GM19351 (cell line): ENCODE measurements around the gene CFAP92.
"Not testable (repeated sequence)": the region's sequence is repeated elsewhere in the genome, so short reads cannot be mapped to it uniquely, and the experiment has no call there.

Source experiments
- ATAC-seq: cut with Tn5 transposase; IDR thresholded peaks from one replicate; pipeline ENCODE4 v1.9.1; 2021; ENCODE audit warnings: mild to moderate bottlenecking, moderate library complexity; ENCODE audit not compliant: unreplicated experiment

Gene CFAP92

DNA sequence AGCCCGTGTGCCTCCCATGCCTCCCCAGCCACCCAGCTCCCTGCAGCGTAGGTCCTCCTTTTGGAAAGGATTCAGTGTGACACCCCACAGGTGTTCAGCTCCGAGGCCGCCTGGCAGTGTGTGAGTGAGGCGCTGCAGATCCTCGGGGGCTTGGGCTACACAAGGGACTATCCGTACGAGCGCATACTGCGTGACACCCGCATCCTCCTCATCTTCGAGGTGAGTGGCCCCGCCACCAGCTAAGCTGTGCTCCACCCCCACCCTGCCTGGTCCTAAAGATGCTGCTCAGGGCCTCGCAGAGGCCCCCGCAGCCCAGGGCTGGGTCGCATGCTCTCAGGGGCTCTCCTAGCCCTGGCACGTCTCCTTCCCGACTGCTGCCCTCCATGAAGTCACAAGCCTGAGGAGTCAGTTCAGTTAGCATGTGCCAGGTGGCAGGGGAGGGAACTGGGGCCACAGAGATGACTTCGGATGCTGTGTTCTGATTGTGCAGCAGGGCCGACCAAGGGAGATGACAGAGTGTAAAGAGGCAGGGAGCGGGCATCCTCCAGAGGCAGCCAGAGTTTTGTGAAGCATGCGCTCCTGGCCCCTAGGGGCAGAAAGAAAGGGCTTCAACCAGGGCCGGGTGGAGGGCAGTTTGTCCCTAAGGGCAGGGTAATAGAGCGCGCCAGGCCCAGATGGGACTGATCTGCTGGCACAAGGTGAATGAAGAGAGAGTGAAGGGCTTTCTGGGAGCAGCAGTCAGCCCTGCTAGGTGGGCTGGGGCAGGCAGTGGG, 87.7 kb downstream of the CFAP92 start:
- no peak for ATAC-seq

DNA sequence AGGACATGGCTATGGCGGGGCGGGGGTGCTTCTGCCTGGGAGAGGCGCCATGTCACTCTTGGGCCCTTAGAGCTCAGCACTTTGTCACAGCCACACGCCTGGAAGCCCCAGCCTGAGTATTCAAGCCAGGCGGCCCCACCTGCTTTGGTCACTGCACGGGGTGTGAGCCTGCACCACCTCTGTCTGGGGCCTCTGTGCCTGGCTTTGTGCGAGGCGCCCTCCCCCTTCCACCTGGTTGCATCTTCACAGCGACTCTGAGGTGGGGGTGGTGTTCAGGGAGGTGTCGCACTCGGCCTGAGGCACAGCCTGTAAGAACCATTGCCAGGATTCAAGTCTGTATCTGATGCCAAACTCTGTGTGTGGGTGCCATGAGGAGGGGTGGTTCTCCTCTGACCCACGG, 90.4 kb downstream of the CFAP92 start:
- no peak for ATAC-seq

DNA sequence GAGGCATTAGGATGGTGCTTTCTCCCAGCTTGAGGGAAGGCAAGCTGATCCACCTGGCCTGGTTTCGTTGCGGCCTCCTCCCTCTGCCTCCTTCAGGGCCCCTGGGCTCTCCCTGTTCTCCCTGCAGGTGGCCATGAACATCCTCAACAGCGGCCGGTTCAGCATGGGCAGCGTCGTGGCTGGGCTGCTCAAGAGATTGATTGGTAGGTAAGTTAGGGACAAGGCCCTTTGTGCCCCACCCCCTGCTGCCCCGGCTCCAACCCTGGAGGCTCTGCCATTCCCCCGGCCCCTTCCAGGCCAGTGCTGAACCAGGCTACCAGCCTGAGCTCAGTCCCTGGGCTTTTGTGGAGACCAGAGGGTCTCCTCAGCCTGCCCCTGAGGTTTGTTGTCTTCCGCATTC, 91.5 kb downstream of the CFAP92 start:
- no peak for ATAC-seq

DNA sequence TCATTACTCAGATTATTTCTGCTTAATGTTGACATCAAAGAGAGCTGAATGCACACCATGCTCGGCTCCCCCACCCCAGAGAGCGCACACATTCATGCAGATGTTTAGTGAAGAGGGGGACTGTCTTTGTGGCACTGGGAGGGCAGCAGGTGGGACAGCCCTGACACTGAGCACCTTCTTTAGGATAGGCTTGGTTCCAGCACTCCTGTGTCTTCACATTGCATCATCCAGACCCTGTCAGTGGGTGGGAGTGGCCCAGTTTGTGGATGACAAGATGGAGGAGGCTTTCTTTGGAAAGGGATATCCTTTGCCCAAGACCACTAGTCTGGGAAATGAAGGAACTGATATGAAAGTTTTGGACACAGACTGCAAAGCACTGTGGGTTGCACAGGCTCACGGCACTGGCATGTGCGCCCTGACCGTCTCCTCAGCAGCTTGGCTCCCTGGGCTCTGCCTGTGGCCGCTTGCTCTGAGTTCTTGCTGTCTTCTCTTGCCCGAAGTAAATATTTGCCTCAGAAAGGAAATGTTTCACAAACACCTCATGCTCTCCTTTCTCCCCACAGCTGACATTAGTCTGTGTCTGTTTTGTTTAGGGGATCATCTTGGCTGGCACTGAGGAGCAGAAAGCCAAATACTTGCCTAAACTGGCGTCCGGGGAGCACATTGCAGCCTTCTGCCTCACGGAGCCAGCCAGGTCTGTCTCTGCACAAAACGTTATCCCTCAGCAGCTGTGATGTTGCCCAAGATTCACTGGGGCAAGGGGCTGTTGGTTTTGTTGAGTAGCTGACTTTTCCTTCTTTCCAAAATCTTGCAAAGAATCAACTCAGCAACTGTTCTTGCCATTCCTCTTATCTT, 97.8 kb downstream of the CFAP92 start:
- ATAC-seq, result no peak

DNA sequence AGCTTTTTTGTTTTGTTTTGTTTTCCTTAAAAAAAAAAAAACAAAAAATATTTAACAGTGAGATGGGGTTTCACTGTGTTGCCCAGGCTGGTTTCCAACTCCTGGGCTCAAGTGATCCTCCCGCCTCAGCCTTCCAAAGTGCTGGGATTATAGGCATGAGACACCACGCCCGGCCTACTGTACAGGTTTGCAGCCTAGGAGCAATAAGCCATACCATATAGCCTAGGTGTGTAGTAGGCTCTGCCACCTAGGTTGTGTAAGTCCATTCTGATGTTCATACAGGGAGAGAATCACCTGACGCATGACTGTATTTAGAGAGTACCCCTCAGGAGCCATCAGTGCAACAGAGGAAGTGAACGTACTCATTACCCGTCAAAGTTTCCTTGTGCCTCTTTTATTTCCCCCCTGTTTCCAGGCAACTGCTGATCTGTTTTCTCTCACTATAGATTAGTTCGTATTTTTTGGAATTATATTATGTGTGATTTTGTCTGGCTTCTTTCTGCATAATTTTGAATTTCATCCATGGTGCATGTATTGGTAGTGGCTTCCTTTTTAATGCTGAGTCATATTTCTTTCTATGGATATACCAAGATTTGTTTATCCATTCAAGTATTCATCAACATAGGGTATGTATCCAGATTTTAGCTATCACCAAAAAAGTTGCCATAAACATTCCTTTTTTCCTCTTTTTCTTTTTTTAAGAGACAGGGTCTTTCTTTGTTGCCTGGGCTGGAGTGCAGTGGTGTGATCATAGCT, 104.6 kb downstream of the CFAP92 start:
- no peak for ATAC-seq

DNA sequence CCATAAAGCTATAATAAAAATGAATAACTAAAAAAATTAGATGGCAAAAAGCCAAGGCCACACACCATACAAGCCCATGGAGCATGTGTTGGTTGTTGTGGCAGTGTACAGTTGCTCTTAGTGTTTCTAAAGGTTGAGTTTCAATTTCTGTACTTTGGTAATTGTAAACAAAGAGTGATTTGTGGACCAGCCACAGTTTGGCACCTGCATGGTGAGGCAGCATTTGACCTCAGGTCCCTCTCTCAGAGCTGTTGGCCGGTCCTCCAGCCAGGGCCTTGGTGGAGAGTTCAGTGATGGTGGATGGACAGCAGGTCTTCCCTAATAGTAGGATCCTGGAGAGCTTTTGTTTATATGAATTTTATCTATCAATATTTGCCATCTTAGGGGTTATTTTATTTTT, 108.9 kb downstream of the CFAP92 start:
- ATAC-seq, result no peak

DNA sequence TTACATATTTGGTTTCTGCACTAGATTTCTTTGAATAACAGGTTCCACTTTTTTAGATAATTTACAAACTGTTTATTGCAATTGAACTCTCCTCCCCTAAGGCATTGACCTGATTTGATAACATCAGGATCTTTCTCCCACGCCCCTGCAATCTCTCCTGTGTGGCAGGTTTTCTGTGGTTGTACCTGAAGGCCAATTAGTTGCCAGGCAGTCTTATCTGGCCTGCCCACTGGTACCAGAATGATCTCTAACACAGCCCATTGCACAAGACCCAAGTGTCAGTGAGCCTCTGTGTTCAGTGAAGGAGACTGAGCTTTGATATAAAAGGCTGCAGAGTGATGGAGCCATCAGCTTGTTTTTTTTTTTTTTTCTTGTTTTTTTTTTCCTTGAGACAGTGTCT, 111.2 kb downstream of the CFAP92 start:
- no peak for ATAC-seq

DNA sequence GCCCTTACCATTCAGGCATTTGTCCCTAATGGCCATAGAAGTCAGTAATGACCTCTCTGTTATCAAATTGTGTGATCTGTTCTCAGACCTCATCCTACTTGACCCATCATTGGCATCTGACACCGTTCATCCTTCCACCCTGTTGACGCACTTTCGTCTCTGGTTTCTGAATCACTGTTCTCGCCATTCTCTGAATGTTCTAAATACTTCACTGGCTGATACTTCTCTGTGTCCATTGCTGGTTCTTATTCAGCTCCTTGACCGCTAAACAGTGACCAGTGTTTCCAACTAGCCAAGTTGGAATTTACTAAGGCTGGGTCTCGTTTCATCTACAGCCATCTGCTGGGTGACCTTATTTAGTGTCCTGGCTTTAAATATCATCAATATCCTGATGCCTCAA, 112.3 kb downstream of the CFAP92 start:
- no peak for ATAC-seq

DNA sequence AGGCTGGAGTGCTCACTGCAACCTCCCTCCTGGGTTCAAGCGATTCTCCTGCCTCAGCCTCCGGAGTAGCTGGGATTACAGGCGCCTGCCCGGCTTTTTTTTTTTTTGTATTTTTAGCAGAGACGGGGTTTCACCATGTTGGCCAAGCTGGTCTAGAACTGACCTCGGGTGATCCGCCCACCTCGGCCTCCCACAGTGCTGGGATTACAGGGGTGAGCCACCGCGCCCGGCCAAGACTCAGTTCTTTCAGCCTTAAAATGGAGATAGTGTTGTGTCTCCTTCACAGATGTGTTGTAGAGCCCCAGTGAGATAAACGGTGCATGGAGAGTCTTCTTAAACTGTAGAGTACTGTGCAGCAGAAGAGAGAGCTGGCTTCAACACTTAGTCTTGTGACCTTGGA, 113.4 kb downstream of the CFAP92 start:
- not testable (repeated sequence) for ATAC-seq

DNA sequence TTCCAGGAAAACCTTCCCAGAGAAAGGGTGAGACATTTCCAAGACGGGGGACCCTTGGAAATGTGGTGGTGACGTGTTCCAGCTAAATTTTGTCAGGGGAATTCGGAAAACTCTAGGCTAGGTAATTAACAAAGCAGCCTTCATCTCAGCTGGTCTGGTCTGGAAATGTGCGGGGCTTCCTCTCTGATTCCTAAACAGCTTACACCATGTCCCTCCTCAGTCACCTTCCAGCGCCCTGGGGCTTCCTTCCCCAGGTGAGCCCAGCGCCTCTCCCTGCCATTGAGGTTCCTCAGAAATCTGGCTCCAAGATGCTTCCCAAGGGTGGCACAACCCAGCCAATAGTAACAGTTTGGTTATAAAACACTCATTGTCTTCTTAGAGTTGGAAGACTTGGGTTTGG, 113.9 kb downstream of the CFAP92 start:
- no peak for ATAC-seq

DNA sequence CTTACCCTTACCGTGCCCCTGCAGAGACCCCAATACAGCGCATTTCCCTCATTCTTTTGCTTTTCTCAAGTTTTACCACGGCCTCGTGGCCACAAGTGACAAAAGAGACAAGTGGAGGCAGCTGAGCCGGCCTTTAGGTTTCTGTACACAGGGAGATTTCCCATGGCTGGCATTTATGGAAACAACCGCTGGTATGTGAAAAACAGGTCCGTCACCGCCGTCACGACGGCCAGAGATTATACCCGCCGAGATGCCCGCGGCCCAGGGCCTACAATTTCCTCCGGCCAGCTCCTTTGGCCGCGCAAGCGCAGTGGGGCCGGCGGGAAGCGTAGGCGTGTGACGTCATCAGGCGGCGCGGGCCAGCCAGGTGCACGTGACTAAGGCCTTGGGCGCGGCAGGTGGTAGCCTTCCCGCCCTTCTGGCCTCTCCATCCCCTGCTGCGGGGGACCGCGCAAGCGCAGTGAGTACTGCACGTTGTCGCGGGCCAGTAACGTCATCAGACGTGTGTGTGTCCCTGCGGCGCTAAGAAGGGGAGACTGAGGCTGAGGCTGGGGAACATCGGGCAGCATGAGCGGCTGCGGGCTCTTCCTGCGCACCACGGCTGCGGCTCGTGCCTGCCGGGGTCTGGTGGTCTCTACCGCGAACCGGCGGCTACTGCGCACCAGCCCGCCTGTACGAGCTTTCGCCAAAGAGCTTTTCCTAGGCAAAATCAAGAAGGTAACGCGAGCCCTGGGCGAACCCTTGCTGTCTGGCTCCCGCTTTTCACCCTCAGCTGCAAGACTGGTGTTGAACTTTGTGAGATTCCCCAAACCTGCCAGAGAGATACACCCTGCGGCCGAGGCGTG, 114.5 kb downstream of the CFAP92 start, which contains the start of gene ACAD9:
TSS of gene ACAD9 (plus strand) at position 496 of the 845 bp plus-strand sequence. CDS start at position 568, 72 bp downstream.
- peak; percentile 93 for ATAC-seq

DNA sequence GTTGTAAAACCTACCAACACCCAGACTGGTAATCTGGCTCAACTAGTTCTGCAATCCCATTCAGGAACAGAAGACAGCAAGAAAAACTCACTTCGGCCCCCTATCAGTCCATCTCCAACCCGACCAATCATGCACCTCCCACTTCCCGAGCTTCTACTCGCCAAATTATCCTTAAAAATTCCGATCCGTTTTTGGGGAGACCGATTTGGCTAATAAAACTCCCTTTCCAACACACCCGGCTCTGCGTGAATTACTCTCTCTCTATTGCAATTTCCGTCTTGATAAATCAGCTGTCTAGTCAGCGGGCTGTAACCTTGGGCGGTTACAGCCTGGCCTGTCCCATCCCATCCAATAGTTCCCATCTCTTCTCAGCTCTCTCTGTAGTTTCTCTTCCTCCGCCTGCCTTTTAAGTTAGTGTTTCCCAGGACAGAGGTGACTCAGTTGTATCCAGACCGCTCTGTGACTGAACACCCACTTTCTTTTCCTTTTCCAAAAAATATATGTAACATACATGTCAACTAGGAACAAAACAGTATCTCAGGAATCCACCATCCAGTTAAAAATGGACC, 115.2 kb downstream of the CFAP92 start:
- no peak for ATAC-seq

DNA sequence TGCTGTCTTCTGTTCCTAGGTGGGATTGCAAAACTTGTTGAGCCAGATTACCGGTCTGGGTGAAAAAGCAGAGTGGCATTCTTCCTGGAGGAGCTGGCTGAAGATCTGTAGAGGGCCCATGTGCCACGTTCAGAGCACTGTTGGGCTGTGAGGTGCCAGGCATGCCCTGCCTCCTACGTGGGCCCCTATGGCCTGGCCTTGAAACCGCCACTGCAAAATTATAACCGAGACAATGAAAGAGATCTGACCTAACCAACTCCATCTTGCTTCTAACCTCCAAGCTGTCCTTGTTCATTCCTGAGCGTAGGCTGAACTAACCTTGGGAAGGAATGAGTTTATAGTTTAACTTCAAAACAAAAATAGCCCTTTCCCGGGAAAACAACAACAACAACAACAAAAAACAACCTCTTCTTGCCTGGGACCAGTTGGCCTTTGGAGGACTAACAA, 115.8 kb downstream of the CFAP92 start:
- no peak for ATAC-seq

DNA sequence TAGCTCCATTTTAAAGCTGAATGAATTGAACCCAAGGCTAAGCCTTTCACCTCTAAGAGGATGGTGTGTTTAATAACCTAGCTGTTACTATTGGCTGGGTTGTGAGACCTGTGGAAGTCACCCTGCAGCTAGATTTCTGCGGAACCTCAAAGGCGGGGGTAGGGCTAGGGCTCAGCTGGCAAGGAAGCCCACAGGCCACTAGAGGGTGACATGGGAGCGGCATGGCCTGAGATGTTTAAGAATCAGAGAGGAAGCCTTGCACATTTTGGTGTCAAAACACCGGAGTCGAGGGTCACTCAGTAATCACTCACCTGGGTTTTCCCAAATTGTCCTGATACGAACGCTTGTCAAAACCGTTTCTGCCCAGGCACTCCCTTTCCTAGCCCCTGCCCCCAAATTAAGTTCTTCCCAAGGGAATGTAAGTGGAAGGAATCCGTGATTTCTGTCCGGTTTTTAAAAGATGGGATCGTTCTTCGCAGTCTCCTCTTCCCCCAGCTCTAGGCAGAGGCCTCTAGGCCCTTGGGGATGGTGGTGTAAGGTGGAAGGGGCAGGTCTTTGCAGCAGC, 118.2 kb downstream of the CFAP92 start:
- no peak for ATAC-seq

DNA sequence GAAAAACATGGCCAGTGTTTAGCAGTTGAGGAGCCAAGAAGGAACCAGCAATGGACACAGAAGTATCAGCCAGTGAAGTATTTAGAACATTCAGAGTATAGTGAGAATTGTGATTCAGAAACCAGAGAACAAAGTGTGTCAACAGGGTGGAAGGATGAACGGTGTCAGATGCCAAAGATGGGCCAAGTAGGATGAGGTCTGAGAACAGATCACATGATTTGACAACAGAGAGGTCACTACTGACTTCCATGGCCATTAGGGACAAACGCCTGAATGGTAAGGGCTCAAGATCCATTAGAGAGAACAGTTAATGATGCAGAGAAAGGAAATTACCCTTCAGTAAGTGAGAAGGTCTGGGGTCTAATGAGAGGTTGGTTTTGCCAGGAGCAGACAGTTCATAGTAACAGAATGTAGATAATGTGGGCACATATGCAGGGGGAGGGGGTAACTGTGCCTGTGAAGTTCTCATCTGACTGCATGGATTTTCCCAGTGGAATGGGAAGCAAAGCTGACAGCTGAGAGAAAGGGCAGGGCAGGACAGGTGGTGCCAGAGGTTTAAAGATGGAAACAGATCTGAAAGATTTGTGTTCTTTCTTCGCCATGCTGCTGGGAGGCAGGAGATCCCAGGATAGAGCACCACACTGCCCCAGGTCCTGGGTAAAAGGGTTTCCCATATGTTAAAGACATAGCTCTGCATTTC, 119.2 kb downstream of the CFAP92 start:
- ATAC-seq, result no peak

DNA sequence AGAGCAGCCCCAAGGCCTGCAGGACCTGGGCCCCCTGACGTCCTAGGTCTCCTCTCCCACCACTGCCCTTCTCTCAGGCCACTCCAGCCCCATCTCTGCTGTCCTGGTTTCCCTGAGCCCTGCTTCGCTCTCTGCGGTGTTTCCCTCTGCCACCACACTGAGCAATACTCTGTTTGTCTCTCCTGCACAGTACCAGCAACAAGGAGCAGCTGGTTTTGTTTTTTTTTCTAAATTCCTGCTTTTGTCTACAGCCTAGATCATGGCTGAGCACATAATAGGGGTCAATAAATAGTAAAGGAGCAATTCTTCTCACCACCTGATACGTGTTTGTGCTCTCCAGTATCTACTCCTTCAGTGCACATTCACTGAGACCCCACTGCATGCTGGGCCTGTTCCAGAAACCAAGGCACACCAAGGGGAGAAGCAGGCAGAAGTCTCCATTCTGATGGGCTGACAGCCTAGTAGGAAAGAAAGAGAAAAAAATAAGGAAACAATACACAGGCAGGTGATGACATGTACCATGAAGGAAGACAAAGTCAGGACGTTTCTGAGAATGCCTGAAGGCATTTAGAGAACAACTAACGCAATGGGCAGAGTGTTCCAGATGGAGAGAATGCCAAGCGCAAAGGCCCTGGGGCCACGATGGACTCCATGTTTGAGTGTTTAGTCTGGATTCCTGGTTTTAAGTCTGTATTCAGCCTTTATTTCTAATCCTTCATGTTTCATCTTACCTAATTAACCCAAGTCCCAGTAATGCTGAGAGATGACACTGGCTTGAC, 120.4 kb downstream of the CFAP92 start:
- ATAC-seq, result no peak

DNA sequence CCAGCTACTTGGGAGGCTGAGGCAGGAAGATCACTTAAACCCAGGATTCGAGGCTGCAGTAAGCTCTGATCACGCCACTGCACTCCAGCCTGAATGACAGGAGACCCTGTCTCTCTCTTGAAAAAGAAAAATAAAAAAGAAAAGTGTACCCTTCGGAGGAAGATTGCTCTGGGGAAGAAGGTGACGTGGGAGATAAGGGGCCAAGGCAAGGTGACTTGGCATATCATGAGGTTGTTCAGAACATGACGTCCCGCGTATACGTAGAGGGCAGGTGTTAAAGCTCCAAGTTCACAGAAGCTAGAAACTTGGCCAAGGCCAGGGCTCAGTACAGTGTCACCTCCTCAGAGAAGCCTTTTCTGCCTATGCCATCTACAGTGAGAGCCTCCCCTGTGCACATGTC, 121.1 kb downstream of the CFAP92 start:
- ATAC-seq, result no peak

DNA sequence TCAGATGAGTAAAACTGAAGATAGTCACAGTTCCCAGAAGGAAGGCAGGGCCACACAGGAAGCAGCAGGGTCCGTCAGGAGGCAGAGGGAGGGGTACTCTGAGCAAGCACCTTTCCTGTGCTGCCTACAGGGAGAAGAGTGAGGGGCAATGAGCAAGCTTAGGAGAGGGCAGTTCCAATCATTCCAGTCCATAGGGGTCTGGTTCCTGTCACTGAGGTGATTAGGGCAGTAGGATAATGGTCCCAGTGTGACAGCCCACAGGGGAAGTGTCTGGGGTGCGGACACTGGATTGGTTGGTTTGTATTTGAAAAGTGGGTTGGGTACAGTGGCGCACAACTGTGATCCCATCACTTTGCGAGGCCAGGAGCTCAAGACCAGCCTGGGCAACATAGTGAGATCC, 121.6 kb downstream of the CFAP92 start:
- no peak for ATAC-seq
